HepG2 (cell line): Measurements from ENCODE around the gene MYEOV. TPM values are rescaled to one million over a fixed set of nuclear protein-coding genes. Genes with fewer than 3 reads are reported as not detected.

Experiments
- ATAC-seq: fragments of 200-7000 bp; cut with Tn5 transposase; 3 replicates; pipeline ENCODE4 v1.9.1; 2020; ENCODE audit warnings: mild to moderate bottlenecking, moderate library complexity
- BruUV-seq: library from RNA; stranded (reverse); fragments of 400-500 nt; replicated peaks from 2 replicates; lab custom pipeline; 2021; lab: Mats Ljungman, UMichigan
- CTCF ChIA-PET: fragments of 300-600 bp; formaldehyde crosslinking; extraction: SDS; loops from one replicate; lab custom pipeline; 2021; ENCODE audit warnings: low total read pairs, inconsistent platforms, low intra/inter-chr PET ratio; lab: Yijun Ruan, JAX
- POLR2A ChIA-PET: fragments of 350-600 bp; sonication (Branson Sonifier 250); formaldehyde crosslinking; loops from one replicate; lab custom pipeline; 2020; ENCODE audit warnings: antibody characterized with exemption, inconsistent platforms; lab: Yijun Ruan, JAX
- DNase-seq: peaks from one replicate; pipeline ENCODE4 v3.0.0-alpha.2; 2015; ENCODE audit warnings: low spot score
- FAIRE-seq: peaks from 3 replicates; lab custom pipeline; 2011; peaks lifted over from hg19 to GRCh38; lab: Jason Lieb, UNC
- H2AFZ ChIP-seq: one replicate; pipeline ENCODE4 v1.6.1; 2011; ENCODE audit warnings: low read length, inconsistent platforms
- H3K27ac ChIP-seq: fragments of 300-600 bp; 3 replicates; pipeline ENCODE4 v1.8.0; 2011; ENCODE audit warnings: mixed run types, mild to moderate bottlenecking, mixed read lengths, low read length, inconsistent platforms; ENCODE audit not compliant: insufficient read depth; ENCODE audit errors: extremely low read length
- H3K27me3 ChIP-seq, 2 experiments: fragments of 200-600 bp in 1 of 2; 2 replicates in 1 of 2; 3 replicates in 1 of 2; pipeline versions ENCODE4 v1.6.0 to v1.8.0; 2011; ENCODE audit warnings: low read length in 2 of 2, mild to moderate bottlenecking in 2 of 2, moderate library complexity in 2 of 2, inconsistent platforms in 1 of 2; ENCODE audit not compliant: insufficient read depth in 2 of 2, control insufficient read depth in 1 of 2
- H3K36me3 ChIP-seq, 2 experiments: fragments of 200-600 bp in 1 of 2; replicated peaks in 1 of 2; 2 replicates in 1 of 2; 3 replicates in 1 of 2; pipeline versions ENCODE4 v1.5.1 to v1.8.0; 2011; ENCODE audit warnings: low read length in 2 of 2, inconsistent platforms in 1 of 2; ENCODE audit not compliant: insufficient read depth in 2 of 2, control insufficient read depth in 1 of 2
- H3K4me1 ChIP-seq: 2 replicates; pipeline ENCODE4 v1.5.1; 2012; ENCODE audit warnings: low read length, inconsistent platforms; ENCODE audit not compliant: insufficient read depth
- H3K4me2 ChIP-seq: 2 replicates; pipeline ENCODE4 v1.6.0; 2011; ENCODE audit warnings: low read depth, low read length, inconsistent platforms
- H3K4me3 ChIP-seq, 3 experiments: fragments of 200-600 bp in 1 of 3; sonication (generic), shearing (Covaris generic) in 1 of 3; replicated peaks in 1 of 3; 2 replicates each; pipeline ENCODE4 v1.5.1; 2011 to 2016; ENCODE audit warnings: low read length in 3 of 3, inconsistent platforms in 2 of 3, low read depth in 2 of 3, mild to moderate bottlenecking in 2 of 3, control low read depth in 1 of 3, mixed read lengths in 1 of 3; ENCODE audit not compliant: insufficient read depth in 1 of 3
- H3K79me2 ChIP-seq: one replicate; pipeline ENCODE4 v1.6.1; 2011; ENCODE audit warnings: low read length, inconsistent platforms; ENCODE audit not compliant: insufficient read depth
- H3K9ac ChIP-seq: 2 replicates; pipeline ENCODE4 v1.6.0; 2011; ENCODE audit warnings: mild to moderate bottlenecking, low read depth, low read length, inconsistent platforms; ENCODE audit not compliant: insufficient read depth
- H3K9me3 ChIP-seq: 2 replicates; pipeline ENCODE4 v1.5.1; 2012; ENCODE audit warnings: mild to moderate bottlenecking, low read length
- H4K20me1 ChIP-seq: 2 replicates; pipeline ENCODE4 v1.6.0; 2011; ENCODE audit warnings: inconsistent platforms, mild to moderate bottlenecking, low read length, moderate library complexity; ENCODE audit not compliant: insufficient read depth
- ATF7 ChIP-seq, 2 experiments: fragments of 450-650 bp in 1 of 2; sonication (generic) in 1 of 2; formaldehyde crosslinking in 1 of 2; IDR thresholded peaks; 2 replicates each; pipeline versions ENCODE4 v1.4.0 to v1.6.1; 2016 to 2020; ENCODE audit warnings: antibody characterized with exemption in 1 of 2, mild to moderate bottlenecking in 1 of 2, missing genetic modification reagents in 1 of 2
- CBX1 ChIP-seq: IDR thresholded peaks from one replicate; pipeline ENCODE4 v1.6.1; 2016; ENCODE audit warnings: antibody characterized with exemption, low read depth
- CC2D1A ChIP-seq: sonication (generic); formaldehyde crosslinking; IDR thresholded peaks from 2 replicates; pipeline ENCODE4 v1.8.1; 2023; ENCODE audit warnings: mild to moderate bottlenecking, missing genetic modification reagents
- CREB1 ChIP-seq, 2 experiments: fragments of 450-650 bp in 1 of 2; IDR thresholded peaks; 2 replicates each; pipeline ENCODE4 v1.6.1; 2016 to 2017; ENCODE audit warnings: control low read depth in 1 of 2, mild to moderate bottlenecking in 1 of 2, missing compliant biosample characterization in 1 of 2, missing genetic modification characterization in 1 of 2
- HOXA3 ChIP-seq: sonication (generic); formaldehyde crosslinking; IDR thresholded peaks from 2 replicates; pipeline ENCODE4 v1.5.0; 2020; ENCODE audit warnings: missing genetic modification reagents
- MAF1 ChIP-seq: sonication (generic); formaldehyde crosslinking; IDR thresholded peaks from 2 replicates; pipeline ENCODE4 v1.5.0; 2020; ENCODE audit warnings: missing genetic modification reagents, borderline replicate concordance
- MTA3 ChIP-seq: sonication (generic); formaldehyde crosslinking; IDR thresholded peaks from 2 replicates; pipeline ENCODE4 v1.4.0; 2020; ENCODE audit warnings: missing genetic modification reagents
- SIN3B ChIP-seq: fragments of 150-350 bp; IDR thresholded peaks from 2 replicates; pipeline ENCODE4 v1.6.1; 2014; ENCODE audit warnings: low read length
- ZNF530 ChIP-seq: sonication (generic); formaldehyde crosslinking; IDR thresholded peaks from 2 replicates; pipeline ENCODE4 v1.5.0; 2020; ENCODE audit warnings: low read depth, mild to moderate bottlenecking, missing genetic modification reagents
- WGBS: methylation state at CpG from one replicate; pipeline ENCODE4 v1.1.6; 2017; ENCODE audit warnings: low lambda C conversion rate; 5-methylcytosine and 5-hydroxymethylcytosine counted together
- in situ Hi-C: cut with HindIII; loops from 2 replicates; pipeline ENCODE4 v1.10.0; 2017; ENCODE audit warnings: low pct_unique_long_range_greater_than_20kb; ENCODE audit not compliant: extremely low pct_ligation_motif_present
- intact Hi-C: fragments of 100-400 bp; cut with micrococcal nuclease; formaldehyde crosslinking; loops from one replicate; pipeline ENCODE4 v1.10.0; 2022; ENCODE audit not compliant: unreplicated experiment
- polyA plus RNA-seq, 8 experiments: library from polyadenylated mRNA; depleted of rRNA in 3 of 8; stranded (reverse) in 7 of 8; unstranded in 1 of 8; fragments of >200 nt; fragmentation: Illumina TruSeq in 4 of 8; extraction: Trizol in 4 of 8; gene quantifications; 2 replicates each; pipeline versions ENCODE4 v1.2.1 to v1.2.3, GENCODE V29; 2011 to 2016; ENCODE audit warnings: low read depth in 4 of 8, missing spikeins in 1 of 8, mixed read lengths in 1 of 8; ENCODE audit not compliant: insufficient read depth in 1 of 8
- total RNA-seq, 5 experiments: library from RNA; depleted of rRNA; stranded (reverse); fragments of >200 nt; fragmentation: Illumina TruSeq; extraction: Trizol; gene quantifications; 2 replicates each; pipeline ENCODE4 v1.2.3, GENCODE V29; 2016; ENCODE audit warnings: low read depth in 1 of 5
- TF ChIP-seq, protein P1 (sequence below): sonication (generic); formaldehyde crosslinking; conservative IDR thresholded peaks from 2 replicates; pipeline ENCODE4 v1.8.0; 2022; ENCODE audit warnings: missing genetic modification reagents

The MYEOV gene
- total and polyA plus RNA-seq, 2 of the 13 experiments (the other 11 are each of a cell fraction or from before 2014, with no cell fraction given) = 0.33 to 1.8 TPM

DNA sequence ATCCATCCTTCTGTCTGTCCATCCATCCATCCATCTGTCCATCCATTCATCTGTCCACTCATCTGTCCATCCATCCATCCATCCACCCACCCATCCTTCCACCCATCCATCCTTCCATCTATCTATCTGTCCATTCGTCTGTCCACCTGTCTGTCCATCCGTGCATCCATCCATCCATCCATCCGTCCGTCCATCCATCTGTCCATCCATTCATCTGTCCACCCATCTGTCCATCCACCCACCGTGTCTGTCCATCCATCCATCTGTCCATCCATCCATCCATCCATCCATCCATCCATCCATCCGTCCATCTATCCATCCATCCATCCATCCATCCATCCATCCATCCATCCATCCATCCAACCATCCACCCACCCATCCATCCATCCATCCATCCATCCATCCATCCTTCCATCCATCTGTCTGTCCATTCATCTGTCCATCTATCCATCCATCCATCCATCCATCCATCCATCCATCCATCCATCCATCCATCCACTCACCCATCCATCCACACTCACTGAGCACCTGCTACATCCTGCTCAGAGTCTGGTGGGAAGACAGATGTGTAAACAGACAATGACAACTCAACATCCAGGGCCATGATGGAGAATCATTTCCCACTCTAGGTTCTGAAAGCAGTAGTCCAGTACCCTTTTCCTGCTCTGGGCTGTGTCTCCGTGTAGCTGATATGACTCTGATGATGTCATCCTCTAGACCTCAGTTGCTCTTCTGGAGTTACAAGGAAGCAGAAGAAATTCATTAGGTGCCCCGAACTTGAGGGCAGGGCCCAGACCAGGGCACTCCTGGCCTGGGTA is 30.8 kb upstream of the MYEOV start:
- Histone ChIP-seq H2AFZ (no peak overlapping the region), H3K9ac (no peak overlapping the region), H3K27me3 (peaks cover 0 to 34% of the 10 kb centered on the region in 2 experiments; a peak in 4 of 5 replicates), H3K27ac (no peak overlapping the region), H3K79me2 (no peaks in the 10 kb centered on the region), H3K9me3 (no peaks in the 10 kb centered on the region), H3K4me3 (no peak overlapping the region), H3K4me1 (peaks cover 27% of the 10 kb centered on the region), H3K36me3 (no peaks in the 10 kb centered on the region), H4K20me1 (no peaks in the 10 kb centered on the region), H3K4me2 (no peak overlapping the region)
- CTCF ChIA-PET = no interaction called here
- ATAC-seq = no peak
- peak; percentile 89 for TF ChIP-seq ATF7 (IDR thresholded peaks at IDR 0.05)
- TF ChIP-seq ATF7 (CRISPR knock-in tag; IDR thresholded peaks at IDR 0.05) = no peak
- no peak for TF ChIP-seq HOXA3 (CRISPR knock-in tag)
- TF ChIP-seq CREB1 (IDR thresholded peaks at IDR 0.05) = peak; percentile 49
- no peak for TF ChIP-seq CREB1 (CRISPR knock-in tag; IDR thresholded peaks at IDR 0.05)
- intact Hi-C loops = no loop called here
- FAIRE-seq = no peak
- no TSS peak for BruUV-seq
- POLR2A ChIA-PET = no interaction called here
- DNase-seq = no peak
- in situ Hi-C loops = no loop called here
- WGBS = 35% methylated on average over 7 of the region's 8 CpGs

DNA sequence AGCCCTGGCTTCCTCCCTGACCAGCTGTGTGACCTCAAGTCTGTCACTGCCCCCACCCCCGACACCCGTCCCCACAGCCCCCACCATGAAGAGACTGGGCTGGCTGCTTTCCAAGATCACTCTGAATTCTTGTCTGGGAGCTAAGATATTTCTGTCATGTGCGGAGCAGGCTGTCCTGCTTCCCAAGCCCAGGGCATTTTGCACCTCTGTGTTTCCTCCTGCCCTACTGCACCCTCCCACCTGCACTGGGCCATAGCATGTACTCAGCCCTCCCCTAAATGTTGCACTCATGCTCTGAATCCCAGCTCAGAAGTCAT is 30.3 kb upstream of the MYEOV start:
- no peak for FAIRE-seq
- Histone ChIP-seq H3K4me2 (no peak overlapping the region), H3K4me3 (no peak overlapping the region), H3K36me3 (no peaks in the 10 kb centered on the region), H2AFZ (no peak overlapping the region), H3K79me2 (no peaks in the 10 kb centered on the region), H4K20me1 (no peaks in the 10 kb centered on the region), H3K27ac (no peak overlapping the region), H3K9ac (no peak overlapping the region), H3K9me3 (no peaks in the 10 kb centered on the region), H3K4me1 (peaks cover 27% of the 10 kb centered on the region), H3K27me3 (peaks cover 2 to 39% of the 10 kb centered on the region in 2 experiments; a peak in 4 of 5 replicates)
- TF ChIP-seq SIN3B = no peak
- TF ChIP-seq ZNF530 (CRISPR knock-in tag) = no peak
- no peak for TF ChIP-seq MAF1 (CRISPR knock-in tag)
- TF ChIP-seq MTA3 (CRISPR knock-in tag) = no peak
- no peak for TF ChIP-seq CC2D1A (CRISPR knock-in tag)
- no peak for TF ChIP-seq CBX1
- TF ChIP-seq, protein P1, sequence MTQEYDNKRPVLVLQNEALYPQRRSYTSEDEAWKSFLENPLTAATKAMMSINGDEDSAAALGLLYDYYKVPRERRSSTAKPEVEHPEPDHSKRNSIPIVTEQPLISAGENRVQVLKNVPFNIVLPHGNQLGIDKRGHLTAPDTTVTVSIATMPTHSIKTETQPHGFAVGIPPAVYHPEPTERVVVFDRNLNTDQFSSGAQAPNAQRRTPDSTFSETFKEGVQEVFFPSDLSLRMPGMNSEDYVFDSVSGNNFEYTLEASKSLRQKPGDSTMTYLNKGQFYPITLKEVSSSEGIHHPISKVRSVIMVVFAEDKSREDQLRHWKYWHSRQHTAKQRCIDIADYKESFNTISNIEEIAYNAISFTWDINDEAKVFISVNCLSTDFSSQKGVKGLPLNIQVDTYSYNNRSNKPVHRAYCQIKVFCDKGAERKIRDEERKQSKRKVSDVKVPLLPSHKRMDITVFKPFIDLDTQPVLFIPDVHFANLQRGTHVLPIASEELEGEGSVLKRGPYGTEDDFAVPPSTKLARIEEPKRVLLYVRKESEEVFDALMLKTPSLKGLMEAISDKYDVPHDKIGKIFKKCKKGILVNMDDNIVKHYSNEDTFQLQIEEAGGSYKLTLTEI = no peak
- POLR2A ChIA-PET = no interaction called here
- CTCF ChIA-PET = no interaction called here
- DNase-seq = no peak
- intact Hi-C loops (no loop called here), in situ Hi-C loops (no loop called here)
- ATAC-seq = no peak
- no TSS peak for BruUV-seq
- WGBS = 88% methylated on average over 1 of the region's 3 CpGs
